Erythroblast (primary cell): Measurements from ENCODE around the gene TRIM54.

Experiments
- GATA1 ChIP-seq: IDR thresholded peaks from 2 replicates; pipeline ENCODE4 v1.6.1; 2011; ENCODE audit warnings: low read depth, mild to moderate bottlenecking, control low read depth, low read length, moderate library complexity
- POLR2A ChIP-seq: IDR thresholded peaks from 2 replicates; pipeline ENCODE4 v1.6.1; 2011; ENCODE audit warnings: mild to moderate bottlenecking, low read length

GRCh38 chr2:27351802-27352598, 69.8 kb downstream of the TRIM54 start:
- TF ChIP-seq POLR2A, result no peak
- no peak for TF ChIP-seq GATA1
